WI38 (cell line): ENCODE measurements around the gene NPLOC4.
A peak's percentile ranks its signal among the peaks of the same experiment; 100 is the strongest.

Source experiments
- H3K4me3 ChIP-seq: 2 replicates; pipeline ENCODE4 v1.5.1; 2011; ENCODE audit warnings: low read depth, mild to moderate bottlenecking, control low read depth, low read length
- TF ChIP-seq, protein P1 (sequence below): IDR thresholded peaks from 2 replicates; pipeline ENCODE4 v1.5.1; 2012; ENCODE audit warnings: low read depth, mild to moderate bottlenecking, control low read depth, low read length

NPLOC4 gene

DNA sequence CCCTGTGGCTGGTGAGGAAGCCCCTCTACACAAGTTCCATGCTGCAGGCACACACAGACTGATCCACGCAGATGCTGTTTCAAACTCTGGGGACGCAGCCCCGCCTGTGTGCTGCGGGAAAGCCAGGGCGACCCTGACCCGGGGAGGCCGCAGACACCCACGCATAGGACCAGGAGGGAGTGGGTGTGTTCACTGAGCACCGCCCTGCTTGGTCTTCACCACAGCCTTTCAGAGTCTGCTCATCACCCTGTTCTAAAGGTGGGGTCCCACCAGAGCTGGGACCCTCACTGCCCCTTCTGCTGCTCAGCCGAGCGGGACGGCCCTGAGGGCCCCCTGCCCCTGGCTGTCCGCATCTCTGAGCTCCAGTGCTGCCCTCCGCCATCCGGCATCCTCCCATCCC lies 7.6 kb upstream of the NPLOC4 start:
- TF ChIP-seq, protein P1, sequence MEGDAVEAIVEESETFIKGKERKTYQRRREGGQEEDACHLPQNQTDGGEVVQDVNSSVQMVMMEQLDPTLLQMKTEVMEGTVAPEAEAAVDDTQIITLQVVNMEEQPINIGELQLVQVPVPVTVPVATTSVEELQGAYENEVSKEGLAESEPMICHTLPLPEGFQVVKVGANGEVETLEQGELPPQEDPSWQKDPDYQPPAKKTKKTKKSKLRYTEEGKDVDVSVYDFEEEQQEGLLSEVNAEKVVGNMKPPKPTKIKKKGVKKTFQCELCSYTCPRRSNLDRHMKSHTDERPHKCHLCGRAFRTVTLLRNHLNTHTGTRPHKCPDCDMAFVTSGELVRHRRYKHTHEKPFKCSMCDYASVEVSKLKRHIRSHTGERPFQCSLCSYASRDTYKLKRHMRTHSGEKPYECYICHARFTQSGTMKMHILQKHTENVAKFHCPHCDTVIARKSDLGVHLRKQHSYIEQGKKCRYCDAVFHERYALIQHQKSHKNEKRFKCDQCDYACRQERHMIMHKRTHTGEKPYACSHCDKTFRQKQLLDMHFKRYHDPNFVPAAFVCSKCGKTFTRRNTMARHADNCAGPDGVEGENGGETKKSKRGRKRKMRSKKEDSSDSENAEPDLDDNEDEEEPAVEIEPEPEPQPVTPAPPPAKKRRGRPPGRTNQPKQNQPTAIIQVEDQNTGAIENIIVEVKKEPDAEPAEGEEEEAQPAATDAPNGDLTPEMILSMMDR, result no peak
- no peak overlapping the region for H3K4me3 ChIP-seq

DNA sequence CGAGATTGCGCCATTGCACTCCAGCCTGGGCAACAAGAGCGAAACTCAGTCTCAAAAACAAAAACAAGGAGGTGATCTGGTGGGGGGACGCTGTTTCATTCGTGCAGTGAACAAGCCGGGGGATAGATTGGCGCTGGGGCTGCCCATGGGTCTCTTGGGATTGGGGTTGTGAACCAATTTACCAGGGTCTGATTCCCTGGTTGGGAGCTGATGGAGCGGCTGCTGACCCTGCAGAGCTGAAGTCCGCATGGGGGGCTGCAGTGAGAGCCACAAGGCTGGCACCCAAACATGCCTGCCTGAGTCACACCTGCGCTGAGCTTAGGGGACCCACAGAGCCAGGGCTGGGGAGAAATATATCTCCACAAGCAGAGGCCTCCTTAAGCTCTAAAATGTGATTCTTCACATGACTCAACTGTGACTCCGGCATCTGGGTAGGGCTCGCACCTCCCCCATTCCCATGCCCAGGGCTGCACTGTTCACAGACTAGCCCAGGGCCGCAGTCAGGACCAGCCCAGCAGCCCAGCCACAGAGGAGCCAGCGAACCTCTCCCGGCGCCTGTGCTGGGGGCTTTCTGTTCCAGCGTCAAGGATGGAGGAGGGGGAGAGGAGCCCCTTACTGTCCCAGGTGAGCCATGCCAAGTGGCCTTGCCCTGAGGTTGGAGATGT lies 5.0 kb upstream of the NPLOC4 start:
- H3K4me3 ChIP-seq, result peak overlapping the region; percentile 23; the same call in 1 of the 2 replicates
- TF ChIP-seq, protein P1, result no peak

DNA sequence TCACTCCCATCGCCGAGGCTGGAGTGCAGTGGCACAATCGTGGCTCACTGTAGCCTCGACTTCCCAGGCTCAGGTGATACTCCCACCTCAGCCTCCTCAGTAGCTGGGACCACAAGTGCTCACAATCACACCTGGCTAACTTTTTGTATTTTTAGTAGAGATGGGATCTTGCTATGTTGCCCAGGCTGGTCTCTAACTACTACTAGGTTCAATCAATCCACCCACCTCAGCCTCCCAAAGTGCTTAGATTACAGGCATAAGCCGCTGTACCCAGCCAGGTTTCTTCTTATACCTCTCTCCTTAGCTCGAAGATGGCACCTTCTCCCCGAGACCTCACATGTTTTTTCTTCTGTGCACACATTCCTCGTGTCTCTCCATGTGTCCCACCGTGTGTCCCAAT lies 3.1 kb upstream of the NPLOC4 start:
- TF ChIP-seq, protein P1, result no peak
- H3K4me3 ChIP-seq, result no peak overlapping the region

DNA sequence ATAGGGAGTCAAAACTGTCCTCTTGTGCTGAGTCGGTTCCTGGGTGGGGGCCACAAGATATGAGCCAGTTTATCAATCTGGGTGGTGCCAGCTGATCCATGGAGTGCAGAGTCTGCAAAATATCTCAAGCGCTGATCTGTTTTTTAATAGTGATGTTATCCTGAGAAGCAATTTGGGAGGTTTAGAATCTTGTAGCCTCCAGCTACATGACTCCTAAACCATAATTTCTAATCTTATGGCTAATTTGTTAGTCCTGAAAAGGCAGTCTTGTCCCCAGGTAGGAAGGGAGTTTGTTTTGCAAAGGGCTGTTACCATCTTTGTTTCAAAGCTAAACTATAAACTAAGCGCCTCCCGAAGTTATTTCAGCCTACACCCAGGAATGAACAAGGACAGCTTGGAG lies 1.8 kb upstream of the NPLOC4 start:
- TF ChIP-seq, protein P1, result no peak
- no peak overlapping the region for H3K4me3 ChIP-seq

DNA sequence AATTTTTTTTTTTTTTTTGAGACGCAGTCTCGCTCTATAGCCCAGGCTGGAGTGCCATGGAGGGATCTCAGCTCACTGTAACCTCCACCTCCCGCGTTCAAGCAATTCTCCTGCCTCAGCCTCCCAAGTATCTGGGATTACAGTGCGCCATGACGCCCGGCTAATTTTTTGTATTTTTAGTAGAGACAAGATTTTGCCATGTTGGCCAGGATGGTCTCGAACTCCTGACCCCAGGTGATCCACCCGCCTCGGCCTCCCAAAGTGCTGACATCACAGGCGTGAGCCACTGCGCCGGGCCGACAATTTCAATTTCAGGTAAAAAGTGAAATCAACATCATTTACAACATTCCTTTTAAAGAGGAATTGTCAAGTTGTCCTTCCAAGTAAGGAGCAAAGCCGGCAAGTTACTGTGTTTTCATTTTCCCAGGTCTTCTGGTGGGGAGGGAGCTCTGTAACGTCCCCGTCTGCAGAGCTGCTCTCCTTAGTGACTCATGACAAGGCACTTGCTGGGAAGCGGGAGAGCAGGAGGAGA lies 873 bp downstream of the NPLOC4 start:
- TF ChIP-seq, protein P1, result no peak
- H3K4me3 ChIP-seq, result peak overlapping the region; percentile 79

DNA sequence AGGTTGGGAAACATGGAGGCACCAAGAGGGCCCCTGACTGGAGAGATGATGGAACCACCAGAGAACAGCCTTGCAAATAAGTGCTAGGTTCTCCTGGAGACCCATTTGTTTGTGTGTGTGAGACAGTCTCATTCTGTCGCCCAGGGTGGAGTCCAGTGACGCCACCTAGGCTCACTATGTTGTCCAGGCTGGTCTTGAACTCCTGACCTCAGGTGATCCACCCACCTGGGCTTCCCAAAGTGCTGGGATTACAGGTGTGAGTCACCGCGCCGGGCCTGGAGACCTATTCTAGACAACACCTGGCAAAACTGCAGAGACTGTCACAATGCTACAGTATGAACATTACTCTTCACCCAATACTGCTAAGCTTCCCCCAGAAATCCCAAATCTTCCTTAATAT lies 1.5 kb downstream of the NPLOC4 start:
- H3K4me3 ChIP-seq, result peak overlapping the region; percentile 79
- TF ChIP-seq, protein P1, result no peak

DNA sequence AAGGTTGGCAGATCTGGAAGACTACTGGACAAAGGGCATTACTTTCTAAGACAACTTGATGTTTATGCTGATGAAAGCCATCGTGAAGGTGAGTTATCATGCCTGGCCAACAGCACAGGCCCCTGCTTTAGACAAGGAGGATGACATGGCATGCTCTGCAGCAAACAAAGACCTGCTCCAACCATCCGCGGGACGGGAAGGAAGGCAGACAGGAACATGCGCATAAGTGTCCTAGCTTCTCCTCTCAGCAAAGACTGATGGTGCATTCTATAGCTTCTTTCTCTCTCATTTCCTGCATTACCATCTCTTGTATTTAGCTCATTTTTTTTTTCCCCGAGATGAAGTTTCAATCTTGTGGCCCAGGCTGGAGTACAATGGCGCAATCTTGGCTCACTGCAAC lies 5.4 kb downstream of the NPLOC4 start:
- H3K4me3 ChIP-seq, result no peak overlapping the region
- TF ChIP-seq, protein P1, result no peak
